CD4-positive, alpha-beta T cell treated with Interleukin-4 for 4 hours (primary cell): ENCODE data around the gene TMEM108.

Source experiments
- DNase-seq: peaks from one replicate; pipeline ENCODE4 v3.0.0-alpha.2; 2020

The TMEM108 gene

GRCh38 chr3:133283958-133284807, 246.0 kb downstream of the TMEM108 start:
- no peak for DNase-seq

DNA sequence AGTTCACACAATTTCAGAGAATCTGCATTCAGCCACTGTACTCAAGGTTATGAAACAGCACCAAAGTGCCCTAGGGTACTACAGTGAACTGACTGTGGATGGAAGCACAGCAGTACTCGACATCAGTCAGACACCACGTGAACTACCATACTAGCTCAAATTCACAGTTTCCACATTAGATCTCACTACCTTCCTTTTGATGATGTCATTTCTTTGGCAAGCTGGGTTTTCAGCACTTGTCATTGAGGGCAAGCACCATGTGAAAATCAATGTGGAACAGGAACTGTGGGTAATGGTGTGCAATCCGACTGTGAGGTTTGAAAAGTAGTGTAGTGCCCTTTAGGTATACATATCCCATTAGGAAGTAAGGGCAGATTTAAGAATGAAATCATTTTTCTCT, 251.1 kb downstream of the TMEM108 start:
- no peak for DNase-seq

- no peak for DNase-seq
Measured at GRCh38 chr3:133292296-133292695, 254.1 kb downstream of the TMEM108 start.

GRCh38 chr3:133293397-133294110, 255.4 kb downstream of the TMEM108 start:
- DNase-seq = no peak

DNA sequence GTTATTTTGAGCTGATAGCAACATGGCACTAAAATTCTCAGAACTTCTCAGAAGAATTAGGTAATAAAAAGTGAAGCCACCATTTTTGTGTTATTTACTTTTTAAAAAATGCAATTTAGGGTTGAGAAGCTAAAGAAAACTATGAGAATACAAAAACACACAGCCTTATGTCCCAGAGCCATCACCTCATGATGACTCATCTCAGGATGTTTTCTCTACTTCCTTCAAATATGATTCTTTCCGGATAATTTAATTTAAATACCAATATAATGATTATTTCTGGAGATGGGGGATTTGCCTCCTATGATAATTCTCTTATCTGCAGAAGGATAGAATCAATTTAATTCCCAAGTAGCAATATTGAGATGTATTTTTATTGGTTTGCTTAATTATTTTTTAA, 256.1 kb downstream of the TMEM108 start:
- no peak for DNase-seq

DNA sequence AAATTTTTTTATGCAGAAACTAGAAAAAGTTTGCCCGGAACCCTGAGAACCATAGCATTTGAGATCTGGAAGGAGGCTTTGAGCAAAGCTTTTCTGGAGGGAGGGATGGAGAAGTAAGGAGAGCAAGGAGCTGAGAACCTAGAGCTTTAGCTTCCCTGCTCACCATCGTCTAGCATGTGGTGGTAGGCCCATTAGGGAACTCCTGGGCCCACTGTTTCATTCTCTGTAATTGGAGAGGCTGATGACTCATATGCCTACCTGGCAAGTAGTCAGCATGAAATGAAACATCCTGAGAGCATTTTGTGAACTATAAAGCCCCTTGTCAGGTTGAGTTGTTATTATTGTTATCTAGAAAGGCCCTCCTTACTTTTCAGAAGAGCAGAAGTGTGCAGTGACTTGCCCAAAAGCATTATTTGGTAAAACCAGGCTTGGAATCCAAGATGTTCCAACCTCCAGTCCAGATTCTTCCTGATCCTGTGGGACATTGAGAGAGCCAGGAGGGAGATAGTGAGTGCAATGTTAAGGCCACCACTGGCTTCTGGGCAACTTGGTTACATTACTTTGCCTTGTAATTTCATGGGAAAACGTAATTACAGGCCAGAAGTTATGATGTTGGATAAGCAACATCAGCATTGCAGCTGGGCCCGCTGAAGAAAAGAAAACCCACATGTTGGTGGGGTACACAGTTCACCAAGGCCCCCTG, 257.2 kb downstream of the TMEM108 start:
- no peak for DNase-seq

GRCh38 chr3:133295944-133296917, 258.0 kb downstream of the TMEM108 start:
- DNase-seq = no peak

DNA sequence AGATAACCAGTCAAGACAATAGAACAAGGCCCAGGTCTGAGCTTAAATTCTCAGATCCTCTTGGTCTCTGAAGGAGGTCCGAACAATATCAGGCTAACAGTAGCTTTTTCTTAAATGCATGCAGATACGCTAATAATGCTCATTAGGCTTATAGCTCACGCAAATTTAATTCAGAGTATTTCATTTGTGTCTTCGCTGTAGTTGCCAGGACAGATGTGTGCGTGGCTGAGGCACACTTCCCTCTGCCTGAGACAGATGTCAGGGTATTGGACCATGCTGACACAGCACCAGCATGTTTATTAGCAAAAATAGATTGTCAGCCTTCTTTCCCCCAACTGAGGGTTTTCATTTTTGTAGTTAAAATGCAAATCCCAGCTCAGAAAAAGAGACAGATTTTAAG, 258.8 kb downstream of the TMEM108 start:
- no peak for DNase-seq

GRCh38 chr3:133300102-133300501, 261.9 kb downstream of the TMEM108 start:
- no peak for DNase-seq

- no peak for DNase-seq
Measured at GRCh38 chr3:133301194-133301593, 263.0 kb downstream of the TMEM108 start.

DNA sequence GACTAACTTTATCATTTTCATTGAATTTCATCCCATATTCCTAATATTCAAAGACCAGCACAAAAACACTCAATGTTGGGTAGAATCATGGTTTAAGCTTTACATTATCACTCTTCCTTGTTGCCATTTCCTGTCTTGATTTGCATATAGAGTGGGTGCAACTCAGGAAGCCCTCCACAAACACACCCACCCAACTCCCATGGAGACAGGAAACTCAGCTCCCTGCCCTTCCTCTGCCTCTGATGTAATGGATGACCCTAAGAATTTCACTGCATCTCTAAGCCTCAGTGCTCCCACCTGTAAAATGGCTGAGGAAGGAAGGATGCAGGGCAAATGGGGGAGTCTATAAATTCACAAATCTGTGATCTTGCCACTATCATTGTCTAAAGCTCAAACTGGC, 263.5 kb downstream of the TMEM108 start:
- DNase-seq = no peak

DNA sequence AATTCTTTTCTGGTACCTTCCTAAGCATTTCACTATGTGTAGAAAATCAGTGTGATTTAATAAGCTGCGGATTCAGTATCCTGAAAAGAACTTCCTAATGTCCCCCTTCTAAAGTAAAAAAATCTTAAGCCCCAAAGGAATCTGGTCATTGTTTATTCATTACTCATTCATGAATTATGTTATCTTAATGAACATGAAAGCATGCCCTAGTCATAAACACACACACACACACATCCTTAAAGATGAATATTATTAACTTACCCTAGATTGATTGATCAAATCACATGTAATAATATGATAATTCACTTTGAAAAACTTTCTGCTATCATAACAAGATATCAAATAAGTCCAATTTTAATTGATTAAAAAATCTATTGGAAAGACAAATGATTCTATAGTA, 265.2 kb downstream of the TMEM108 start:
- DNase-seq = no peak

DNA sequence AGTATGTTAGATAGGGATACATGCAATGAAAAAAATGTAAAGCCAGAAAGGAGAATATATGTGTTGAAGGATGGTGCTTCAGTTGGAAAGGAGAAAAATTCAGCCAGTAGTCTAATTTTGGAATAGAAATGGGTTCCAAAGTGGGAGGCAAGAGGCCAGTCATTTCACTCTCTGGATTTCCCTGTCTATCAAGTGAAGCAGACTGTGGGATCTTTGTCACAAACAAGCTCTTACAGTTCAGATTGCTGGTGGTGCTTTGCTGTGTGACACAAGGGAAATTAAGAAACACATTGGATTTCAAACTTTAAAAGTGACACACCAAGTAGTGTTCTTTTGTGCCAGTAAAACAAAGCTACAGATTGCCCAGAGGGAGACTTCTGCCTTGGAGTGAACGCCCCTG, 279.7 kb downstream of the TMEM108 start:
- no peak for DNase-seq

- DNase-seq = no peak
Measured at GRCh38 chr3:133328373-133328772, 290.2 kb downstream of the TMEM108 start.

- DNase-seq = no peak
Measured at GRCh38 chr3:133329626-133330025, 291.4 kb downstream of the TMEM108 start.

- no peak for DNase-seq
Measured at GRCh38 chr3:133330065-133330464, 291.9 kb downstream of the TMEM108 start.

DNA sequence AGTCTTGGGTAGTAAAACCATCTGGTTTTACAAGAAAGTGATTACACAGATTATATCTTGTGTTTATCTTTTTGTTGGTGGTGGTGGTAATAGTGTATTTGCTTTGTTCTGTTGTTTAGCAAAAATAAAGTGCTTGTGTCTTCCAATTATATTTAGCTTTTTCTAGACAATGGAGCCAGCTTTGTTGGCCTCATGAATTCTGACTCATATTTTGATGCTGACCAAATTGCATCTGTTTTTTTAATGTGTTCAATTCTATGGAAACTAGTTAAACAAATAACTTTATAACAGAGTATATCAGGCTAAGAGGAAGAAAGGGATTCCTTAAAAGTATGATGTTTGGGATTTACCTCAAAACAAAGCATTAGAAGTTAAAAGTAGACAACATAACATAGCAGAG, 292.3 kb downstream of the TMEM108 start:
- DNase-seq = no peak

GRCh38 chr3:133354721-133355120, 316.5 kb downstream of the TMEM108 start:
- DNase-seq = no peak

- DNase-seq = no peak
Measured at GRCh38 chr3:133360476-133360875, 322.3 kb downstream of the TMEM108 start.

- DNase-seq = no peak
Measured at GRCh38 chr3:133361011-133361410, 322.8 kb downstream of the TMEM108 start.

GRCh38 chr3:133361435-133361834, 323.2 kb downstream of the TMEM108 start:
- no peak for DNase-seq

- DNase-seq = no peak
Measured at GRCh38 chr3:133362539-133362938, 324.3 kb downstream of the TMEM108 start.

DNA sequence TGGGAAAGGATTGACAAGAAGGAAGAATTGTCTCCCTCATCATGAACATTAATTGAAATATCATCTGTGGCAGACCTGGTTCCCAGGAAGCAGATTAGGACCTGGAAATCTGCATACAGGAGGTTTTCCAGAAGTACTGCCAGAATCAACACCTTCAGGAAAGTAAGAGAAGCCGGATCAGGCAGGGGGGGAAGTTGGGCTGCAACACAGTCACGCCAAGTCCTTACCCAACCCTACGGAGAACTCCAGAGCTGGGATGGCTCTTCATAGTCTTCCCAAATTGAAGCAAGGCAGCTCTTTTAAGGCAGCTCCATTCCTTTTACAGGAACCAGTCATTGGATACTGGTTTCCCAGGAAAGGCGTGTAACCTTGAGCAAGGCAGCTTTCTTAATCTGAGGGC, 326.5 kb downstream of the TMEM108 start:
- no peak for DNase-seq
